22Rv1 (cell line): ENCODE results near the gene ST6GALNAC2.

ENCODE experiments used
- ZFX ChIP-seq: fragments of 450-650 bp; IDR thresholded peaks from 2 replicates; pipeline ENCODE4 v1.6.1; 2017; ENCODE audit warnings: antibody characterized with exemption, borderline replicate concordance
- TF ChIP-seq, protein P1 (sequence below): fragments of 450-650 bp; IDR thresholded peaks from 2 replicates; pipeline ENCODE4 v1.5.1; 2017; ENCODE audit warnings: mild to moderate bottlenecking

GRCh38 chr17:76584427-76585032, 1.1 kb downstream of the ST6GALNAC2 start:
- TF ChIP-seq, protein P1, sequence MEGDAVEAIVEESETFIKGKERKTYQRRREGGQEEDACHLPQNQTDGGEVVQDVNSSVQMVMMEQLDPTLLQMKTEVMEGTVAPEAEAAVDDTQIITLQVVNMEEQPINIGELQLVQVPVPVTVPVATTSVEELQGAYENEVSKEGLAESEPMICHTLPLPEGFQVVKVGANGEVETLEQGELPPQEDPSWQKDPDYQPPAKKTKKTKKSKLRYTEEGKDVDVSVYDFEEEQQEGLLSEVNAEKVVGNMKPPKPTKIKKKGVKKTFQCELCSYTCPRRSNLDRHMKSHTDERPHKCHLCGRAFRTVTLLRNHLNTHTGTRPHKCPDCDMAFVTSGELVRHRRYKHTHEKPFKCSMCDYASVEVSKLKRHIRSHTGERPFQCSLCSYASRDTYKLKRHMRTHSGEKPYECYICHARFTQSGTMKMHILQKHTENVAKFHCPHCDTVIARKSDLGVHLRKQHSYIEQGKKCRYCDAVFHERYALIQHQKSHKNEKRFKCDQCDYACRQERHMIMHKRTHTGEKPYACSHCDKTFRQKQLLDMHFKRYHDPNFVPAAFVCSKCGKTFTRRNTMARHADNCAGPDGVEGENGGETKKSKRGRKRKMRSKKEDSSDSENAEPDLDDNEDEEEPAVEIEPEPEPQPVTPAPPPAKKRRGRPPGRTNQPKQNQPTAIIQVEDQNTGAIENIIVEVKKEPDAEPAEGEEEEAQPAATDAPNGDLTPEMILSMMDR: no peak
- TF ChIP-seq ZFX: no peak
